ENCODE data around the gene TMEM87B.

Gene TMEM87B

DNA sequence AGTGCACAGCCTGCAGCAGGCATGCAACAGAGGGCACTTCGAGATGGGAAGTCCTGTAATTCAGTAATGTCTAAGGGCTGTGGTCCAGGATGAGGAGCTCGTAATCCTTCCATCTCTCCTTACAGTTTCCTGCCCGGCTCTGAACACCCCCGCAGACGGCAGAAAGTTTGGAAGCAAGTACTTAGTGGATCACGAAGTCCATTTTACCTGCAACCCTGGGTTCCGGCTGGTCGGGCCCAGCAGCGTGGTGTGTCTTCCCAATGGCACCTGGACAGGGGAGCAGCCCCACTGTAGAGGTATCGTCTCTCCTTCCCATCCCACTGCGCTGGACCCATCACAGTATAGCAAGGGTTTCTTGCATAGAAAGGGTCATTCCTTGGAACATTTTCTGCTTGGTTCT, 109.8 kb downstream of the TMEM87B start:
- DNase-seq (ENCODE audit: low spot score) (no peak), FAIRE-seq (peak; percentile 66)

DNA sequence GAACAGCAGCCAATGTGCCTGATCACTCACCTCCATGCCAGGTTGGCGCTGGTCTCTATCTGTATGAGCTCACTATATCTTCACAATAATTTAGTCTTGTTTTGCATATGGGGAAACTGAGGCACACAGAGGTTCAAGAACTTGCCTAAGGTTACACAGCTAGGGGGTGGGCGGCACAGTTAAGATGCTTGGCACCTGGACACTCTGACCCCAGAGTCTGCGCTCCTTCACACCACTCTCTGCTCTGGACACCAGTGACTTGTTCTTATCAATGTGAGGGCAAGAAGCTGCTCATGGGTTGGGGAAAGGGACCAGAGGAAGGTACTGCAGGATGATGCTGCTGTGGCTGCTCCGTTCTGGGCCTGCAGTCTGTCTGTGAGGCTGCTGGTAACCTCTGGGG, 110.2 kb downstream of the TMEM87B start:
- no peak for FAIRE-seq
- DNase-seq (ENCODE audit: low spot score): no peak

DNA sequence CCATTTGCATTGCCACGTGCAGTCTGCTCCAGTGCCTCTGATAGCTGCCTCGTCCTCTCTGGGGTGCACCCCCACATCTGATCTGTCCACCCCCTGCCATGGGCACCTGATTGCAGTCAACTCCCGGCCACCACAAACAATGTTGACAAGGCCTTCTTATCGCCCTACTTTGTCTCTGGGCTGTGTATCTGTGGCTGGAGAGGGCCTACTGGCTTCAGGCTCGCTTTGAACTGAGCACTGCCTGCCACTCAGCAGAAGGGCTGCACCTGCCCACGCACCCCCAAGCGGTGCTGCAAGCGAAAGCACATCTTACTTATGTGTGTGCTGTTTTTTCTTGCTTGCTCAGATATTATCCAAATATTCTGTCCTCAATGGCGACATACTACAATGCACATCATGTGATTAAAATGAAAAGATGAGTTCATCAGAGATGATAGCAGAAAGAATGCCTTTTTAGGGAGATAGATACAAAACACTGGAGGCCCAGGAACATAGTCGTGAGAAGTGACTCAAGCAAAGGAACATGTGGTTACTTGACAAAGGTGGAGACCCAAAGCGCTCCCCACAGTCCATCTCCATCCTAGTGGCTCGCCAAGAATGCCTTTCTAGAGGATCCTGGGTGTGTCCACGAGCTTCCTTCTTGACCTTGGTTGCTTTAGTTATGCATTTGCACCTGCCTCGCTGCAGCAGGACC, 111.9 kb downstream of the TMEM87B start:
- DNase-seq (ENCODE audit: low spot score) (no peak), FAIRE-seq (peak; percentile 37)

DNA sequence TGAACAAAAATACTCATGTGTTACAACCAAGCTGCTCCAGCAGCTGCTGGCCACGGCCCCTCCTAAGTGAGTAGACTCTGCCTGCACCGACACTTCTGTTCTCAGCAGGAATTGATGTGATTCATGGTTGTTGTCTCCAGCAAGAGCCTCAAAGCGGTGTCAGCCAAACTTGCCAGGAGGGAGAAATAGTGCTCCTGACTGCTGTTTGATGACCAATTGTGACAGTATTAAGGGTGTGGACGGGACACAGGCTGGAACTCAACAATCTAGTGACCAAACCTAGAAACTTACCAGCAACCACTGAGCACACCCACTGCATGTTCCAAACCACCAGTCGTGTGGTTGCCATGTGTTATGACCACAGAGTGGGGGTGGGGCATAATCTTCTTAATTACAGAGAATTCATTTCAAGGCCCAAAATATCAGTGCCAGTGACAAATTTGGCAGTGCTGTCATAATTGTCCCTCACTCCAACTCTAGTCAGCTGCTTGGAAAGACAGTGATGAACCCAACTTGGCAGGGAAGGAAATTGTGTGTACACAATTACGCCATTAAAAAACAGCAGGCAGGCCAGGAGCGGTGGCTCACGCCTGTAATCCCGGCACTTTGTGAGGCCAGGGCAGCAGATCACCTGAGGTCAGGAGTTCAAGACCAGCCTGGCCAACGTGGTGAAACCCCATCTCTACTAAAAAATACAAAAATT, 113.5 kb downstream of the TMEM87B start:
- FAIRE-seq (no peak), DNase-seq (ENCODE audit: low spot score) (no peak)
